DMS 273 (cell line): ENCODE measurements around the gene ADAMTSL1.
A peak's percentile ranks its signal among the peaks of the same experiment; 100 is the strongest.

Source experiments
- DNase-seq: peaks from one replicate; lab custom pipeline; 2025; ENCODE audit not compliant: unreplicated experiment; lab: John Stamatoyannopoulos, UW

The ADAMTSL1 gene

GRCh38 chr9:18459962-18460584 lies 13.9 kb upstream of the ADAMTSL1 start:
- no peak for DNase-seq

- no peak for DNase-seq
Measured at GRCh38 chr9:18461496-18461895, 12.5 kb upstream of the ADAMTSL1 start.

- no peak for DNase-seq
Measured at GRCh38 chr9:18463991-18464390, 10.0 kb upstream of the ADAMTSL1 start.

- DNase-seq: no peak
Measured at GRCh38 chr9:18466101-18466500, 7.9 kb upstream of the ADAMTSL1 start.

- no peak for DNase-seq
Measured at GRCh38 chr9:18467696-18468095, 6.3 kb upstream of the ADAMTSL1 start.

GRCh38 chr9:18472435-18472834 lies 1.5 kb upstream of the ADAMTSL1 start:
- DNase-seq: no peak

GRCh38 chr9:18472841-18473251 lies 1.1 kb upstream of the ADAMTSL1 start:
- no peak for DNase-seq

GRCh38 chr9:18474783-18475182 lies 830 bp downstream of the ADAMTSL1 start:
- no peak for DNase-seq

GRCh38 chr9:18477121-18477660 lies 3.2 kb downstream of the ADAMTSL1 start:
- no peak for DNase-seq

GRCh38 chr9:18477719-18478118 lies 3.8 kb downstream of the ADAMTSL1 start:
- no peak for DNase-seq

- no peak for DNase-seq
Measured at GRCh38 chr9:18478501-18479361, 4.8 kb downstream of the ADAMTSL1 start.

GRCh38 chr9:18479405-18479804 lies 5.5 kb downstream of the ADAMTSL1 start:
- no peak for DNase-seq

- DNase-seq: no peak
Measured at GRCh38 chr9:18480662-18481093, 6.7 kb downstream of the ADAMTSL1 start.

GRCh38 chr9:18482371-18482770 lies 8.4 kb downstream of the ADAMTSL1 start:
- DNase-seq: no peak

GRCh38 chr9:18485714-18486113 lies 11.8 kb downstream of the ADAMTSL1 start:
- no peak for DNase-seq

- DNase-seq: no peak
Measured at GRCh38 chr9:18487611-18488010, 13.7 kb downstream of the ADAMTSL1 start.

GRCh38 chr9:18488886-18489285 lies 14.9 kb downstream of the ADAMTSL1 start:
- DNase-seq: no peak

GRCh38 chr9:18489861-18490260 lies 15.9 kb downstream of the ADAMTSL1 start:
- DNase-seq: no peak

- peak; percentile 3 for DNase-seq
Measured at GRCh38 chr9:18490641-18491370, 16.9 kb downstream of the ADAMTSL1 start.

- no peak for DNase-seq
Measured at GRCh38 chr9:18492612-18493011, 18.7 kb downstream of the ADAMTSL1 start.

- peak; percentile 48 for DNase-seq
Measured at GRCh38 chr9:18493451-18493993, 19.6 kb downstream of the ADAMTSL1 start.
